ENCODE data around the gene MAGI2. TPM values are rescaled to one million over a fixed set of nuclear protein-coding genes. Genes with fewer than 3 reads are reported as not detected.

Gene MAGI2
- polyA plus RNA-seq, 1 donor, result 4.2 TPM

DNA sequence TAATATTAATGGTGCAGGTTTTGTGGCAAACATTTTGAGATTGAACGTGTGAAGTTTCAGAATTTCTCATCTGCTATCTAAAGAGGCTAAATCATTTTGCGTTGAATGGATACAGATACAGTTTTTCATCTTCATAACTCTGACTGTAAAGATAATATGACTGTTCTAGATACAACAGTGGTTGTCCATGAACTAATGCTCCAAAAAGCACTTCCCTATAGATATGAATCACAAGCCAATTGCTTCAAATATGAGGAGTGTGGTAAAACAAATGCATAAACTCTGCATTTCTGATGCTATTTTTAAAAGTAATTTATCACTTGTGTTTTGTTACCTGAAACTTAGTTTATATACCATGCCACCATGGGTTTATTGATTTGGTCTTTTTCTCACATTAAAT is 750.1 kb downstream of the MAGI2 start:
- DNase-seq, result no peak

DNA sequence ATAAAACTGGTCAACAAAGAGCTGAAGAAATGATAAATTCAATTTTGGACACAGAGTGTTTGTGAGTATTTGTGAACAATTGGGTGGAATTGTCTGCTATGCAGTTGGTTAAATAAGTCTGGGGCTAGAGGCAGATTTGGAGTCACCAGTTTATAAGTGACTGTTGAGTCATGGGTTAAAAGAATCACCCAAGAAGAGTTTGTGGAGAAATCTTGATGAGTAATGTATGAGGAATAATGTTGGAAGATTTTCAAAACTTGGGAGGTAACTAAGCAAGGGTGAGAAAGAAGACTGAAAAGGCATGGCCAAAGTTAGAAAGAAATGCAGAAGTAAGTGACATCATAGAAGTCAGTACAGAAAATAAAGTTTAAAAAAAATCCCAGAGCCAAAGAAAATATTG is 750.7 kb downstream of the MAGI2 start:
- no peak for DNase-seq

DNA sequence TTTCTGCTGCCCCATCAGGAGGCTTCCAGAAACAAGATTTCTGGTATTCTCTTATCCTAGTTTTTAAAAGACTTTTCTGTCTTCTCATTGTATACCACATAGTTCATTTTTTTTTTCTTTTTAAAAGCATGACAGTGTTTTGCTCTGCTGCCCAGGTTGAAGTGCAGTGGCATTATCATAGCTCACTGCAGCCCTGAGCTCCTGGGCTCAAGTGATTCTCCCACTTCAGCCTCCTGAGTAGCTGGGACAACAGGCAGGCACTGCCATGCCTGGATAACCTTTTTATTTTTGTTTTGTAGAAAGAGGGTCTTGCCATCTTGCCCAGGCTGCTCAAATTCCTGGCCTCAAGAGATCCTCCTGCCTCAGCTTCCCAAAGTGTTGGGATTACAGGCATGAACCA is 757.6 kb downstream of the MAGI2 start:
- no peak for DNase-seq

DNA sequence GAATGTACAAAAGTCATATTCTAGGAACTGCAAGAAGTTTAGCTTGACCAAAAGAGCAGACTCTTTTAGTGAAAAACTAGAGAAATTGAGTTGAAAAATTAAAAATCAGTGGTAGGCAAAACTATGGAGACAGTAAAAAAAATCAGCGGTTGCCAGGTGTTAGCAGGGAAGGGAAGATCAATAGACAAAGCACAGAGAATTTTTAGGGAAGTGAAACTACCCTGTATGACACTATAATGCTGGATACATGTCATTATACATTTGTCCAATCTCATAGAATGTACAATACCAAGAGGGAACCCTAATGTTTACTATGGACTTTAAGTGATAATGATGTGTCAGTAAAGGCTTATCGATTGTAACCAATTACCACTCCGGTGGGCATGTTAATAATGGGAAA is 761.9 kb downstream of the MAGI2 start:
- DNase-seq, result no peak

DNA sequence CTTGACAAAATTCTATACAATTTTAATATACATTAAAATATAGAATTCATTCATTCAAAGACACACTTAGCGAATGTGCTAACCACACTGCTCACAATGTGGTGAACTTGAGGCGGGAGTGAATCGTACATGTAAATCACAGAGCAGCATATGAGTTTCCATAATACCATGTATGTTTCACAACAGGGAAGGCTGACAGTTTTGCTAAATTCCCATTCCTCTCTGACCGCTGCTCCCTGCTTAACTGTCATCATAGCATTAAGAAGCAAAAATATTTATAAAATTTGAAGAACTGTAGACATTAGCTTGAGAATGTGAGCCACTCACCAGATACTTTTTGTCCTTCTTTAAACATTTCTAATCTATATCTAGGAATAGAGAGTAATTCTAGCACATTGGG is 763.3 kb downstream of the MAGI2 start:
- no peak for DNase-seq

DNA sequence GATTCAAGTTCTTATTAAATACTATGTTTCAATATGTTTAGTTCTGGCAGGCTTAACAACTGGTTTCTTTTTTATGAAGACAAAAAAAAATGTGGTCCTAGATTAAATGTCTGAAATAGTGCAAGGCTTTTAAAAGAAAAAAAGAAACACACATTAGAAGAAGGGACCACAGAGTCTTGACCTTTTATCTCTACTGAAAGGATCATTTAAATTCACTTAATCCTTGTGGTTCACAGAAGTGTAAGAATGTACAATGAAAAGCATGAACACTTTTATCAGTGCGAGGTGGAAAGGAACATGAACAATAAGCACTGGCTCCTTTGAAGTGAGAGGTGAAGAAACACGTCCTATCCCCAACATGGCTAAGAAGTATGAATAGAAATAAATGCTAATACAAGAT is 765.1 kb downstream of the MAGI2 start:
- no peak for DNase-seq

DNA sequence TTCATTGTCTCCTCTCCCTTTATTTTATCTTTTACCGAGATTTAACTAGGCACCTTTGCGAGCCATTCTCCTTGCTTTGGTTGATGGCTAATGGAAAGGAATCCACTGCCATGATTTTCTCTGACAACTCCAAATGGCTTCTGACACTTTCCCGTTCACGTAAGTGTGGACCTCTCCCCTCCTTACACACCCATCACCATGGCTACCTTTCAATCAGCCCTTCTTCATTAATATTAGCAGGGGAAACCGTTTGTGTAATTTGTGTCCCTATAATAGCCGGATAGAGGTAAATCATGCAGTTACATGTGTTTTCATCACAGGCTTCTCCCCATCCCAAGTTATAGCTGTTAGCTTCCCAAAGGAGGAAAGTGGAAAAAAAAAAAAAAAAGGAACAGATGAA is 767.3 kb downstream of the MAGI2 start:
- DNase-seq, result no peak

DNA sequence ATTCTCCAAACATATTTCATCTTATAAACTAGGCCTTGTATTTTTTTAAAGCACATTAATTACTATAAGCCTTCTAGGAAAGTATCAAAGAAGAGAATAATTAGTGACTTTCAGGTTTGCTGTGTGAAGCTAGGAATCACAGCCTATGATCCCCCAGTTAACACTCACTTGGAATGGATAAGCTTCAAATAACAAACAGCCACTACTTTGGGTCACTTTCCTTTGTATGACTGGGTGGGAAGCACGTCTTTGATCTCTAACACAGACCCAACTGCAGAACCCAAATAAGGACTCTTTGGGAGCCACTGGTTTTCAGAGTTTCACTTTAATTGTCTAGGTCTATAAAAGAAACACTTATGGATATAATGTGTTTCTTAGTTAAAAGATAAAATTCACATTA is 769.3 kb downstream of the MAGI2 start:
- DNase-seq, result no peak

DNA sequence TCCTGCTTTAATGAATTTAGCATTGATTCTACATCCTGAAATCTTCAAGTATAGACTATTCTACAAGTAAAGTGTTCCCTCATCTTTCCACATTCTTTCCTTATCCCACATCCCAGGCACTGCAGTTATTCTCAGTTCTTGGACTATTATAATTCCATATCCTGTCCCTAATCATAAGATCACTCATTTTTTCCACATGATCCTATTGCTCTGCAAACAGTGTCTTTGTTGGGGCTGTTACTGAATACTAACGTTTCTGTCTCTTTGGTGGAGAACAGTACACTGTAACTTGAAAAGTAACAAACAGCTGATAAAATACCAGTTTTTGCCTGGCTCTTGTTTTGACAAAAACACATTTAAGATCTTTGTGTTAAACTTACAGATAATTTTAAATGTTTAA is 769.9 kb downstream of the MAGI2 start:
- no peak for DNase-seq

DNA sequence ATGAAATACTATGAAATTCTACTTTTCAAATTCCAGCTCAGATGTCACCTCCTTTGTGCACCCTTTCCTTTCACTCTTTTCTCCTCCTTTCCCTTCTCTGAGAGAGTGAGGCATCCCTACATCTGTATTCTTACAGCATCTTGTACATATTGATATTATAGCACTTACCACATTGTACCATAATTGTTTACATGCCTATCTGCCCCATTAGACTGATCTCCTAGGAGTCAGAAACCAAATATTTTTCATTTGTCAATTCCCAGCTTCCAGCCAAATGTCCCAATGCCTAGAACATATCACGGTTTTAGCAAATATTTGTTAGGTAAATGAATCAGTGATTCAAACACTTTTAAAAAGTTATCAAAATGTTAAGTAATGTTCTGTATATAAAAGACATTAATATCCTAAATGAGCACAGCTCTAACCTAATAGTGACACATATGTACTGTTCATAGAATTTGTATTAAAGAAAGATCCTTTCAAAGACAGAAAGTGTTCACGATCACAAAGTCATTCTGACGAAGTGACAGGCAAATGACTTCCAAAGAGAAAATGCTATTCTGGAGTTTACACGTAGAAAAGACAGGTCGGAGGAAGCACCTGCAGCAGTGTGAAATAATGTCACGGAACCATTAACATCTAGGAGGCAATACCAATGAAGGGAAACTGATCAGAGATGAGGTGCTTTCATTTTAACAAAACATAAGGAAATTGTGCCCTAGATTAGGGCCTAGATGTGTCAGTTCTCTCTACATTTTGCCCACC is 774.2 kb downstream of the MAGI2 start:
- no peak for DNase-seq

DNA sequence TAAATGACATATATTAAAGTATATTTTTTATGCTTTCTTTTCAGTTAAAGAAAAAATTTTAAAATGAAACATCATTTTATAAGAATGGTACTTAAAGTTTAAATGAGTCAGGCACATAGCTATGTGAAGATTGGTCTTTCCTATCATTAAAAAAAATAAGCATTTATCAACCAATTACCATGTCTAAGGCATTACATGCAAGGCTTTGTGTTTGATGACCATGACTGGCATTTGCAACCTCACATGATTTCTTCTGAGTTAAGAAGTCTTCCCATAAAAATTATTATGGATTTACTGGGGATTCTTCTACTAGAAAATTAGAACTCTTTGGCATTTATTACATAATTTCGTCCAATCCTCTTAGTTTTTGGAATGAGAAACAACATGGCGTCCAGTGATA is 776.1 kb downstream of the MAGI2 start:
- DNase-seq, result no peak

DNA sequence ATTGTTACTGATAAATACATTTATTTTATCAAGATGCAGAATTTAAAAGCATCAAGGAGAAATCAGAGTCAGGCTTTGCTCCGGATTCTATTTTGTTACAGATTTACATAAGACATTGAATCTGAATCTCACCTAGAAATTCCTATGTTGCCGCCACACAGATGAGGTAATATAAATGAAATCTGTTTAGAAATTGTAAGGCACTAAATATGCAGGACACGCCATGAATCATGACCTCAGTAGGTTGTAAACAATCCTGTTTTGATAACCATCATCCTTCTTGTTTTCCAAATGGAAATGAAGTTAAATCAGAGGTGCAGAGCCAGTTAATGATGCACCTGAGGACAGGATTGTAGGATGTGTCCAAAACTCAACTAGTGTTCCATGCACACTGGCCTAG is 778.0 kb downstream of the MAGI2 start:
- DNase-seq, result no peak

DNA sequence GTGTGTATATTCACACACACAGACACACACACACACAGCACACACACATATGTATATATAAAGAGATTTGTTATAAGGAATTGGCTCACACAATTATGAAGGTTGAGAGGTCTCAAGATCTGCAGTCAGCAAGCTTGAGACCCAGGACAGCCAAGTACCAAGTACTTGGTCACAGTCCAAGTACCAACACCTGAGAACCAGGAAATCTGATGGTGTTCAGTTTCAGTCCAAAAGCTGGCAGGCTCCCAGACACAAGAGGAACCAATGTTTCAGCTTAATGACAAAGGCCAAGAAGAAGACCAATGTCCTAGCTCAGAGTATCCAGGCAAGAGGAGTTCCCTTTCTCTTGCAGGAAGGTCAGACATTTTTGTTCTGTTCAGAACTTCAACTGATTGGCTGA is 780.2 kb downstream of the MAGI2 start:
- DNase-seq, result no peak

DNA sequence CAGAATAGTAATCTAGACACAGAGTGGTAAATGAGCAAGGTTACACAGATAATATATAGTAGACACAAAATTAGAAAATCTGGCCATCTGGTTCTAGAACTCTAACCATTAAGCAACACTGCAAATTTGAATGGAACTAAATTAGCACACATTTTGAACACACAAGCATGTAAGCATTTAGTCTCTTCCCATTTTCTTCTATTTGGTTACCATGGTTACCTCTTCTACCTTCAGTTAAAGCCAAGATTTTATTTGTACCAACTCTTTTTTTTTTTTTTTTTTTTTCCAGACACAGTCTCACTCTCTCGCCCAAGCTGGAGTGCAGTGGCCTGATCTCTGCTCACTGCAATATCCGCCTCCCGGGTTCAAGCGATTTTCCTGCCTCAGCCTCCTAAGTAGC is 790.5 kb downstream of the MAGI2 start:
- DNase-seq, result no peak

DNA sequence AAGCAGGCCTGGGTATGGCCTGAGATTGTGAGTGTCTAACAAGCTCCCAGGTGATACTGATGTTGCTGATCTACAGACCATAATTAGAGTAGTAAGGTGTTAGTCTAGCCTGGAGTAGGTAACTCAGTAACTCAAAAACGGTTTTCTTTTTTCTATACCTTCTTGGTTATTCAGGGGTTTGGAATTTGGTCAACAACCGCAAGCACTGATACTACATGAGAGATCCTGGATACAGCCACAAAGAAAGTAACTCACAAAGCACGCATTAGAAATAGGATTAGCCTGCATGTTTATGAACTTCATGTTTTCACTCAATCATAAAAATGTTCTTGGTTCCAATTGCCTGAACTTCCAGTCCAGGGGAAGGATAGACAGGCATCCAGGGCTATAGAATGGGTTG is 803.5 kb downstream of the MAGI2 start:
- no peak for DNase-seq

DNA sequence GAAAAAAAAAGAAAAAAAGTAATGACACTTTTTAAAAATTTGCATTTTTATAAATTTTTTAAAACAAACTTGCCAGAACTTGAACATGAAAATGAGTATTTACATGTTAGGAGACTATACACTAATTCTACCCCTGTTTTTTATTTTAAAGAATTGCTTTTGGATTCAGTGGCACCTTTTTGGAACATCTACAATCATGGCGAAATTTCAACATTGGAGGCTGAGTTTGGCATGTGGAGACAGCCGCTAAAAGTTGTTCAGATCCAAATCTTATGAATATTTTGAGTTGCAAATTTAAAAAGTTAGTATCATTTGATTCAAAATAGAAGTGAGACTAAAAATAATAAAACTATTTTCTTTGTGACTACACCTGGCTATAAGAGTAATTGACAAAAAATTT is 804.2 kb downstream of the MAGI2 start:
- no peak for DNase-seq

DNA sequence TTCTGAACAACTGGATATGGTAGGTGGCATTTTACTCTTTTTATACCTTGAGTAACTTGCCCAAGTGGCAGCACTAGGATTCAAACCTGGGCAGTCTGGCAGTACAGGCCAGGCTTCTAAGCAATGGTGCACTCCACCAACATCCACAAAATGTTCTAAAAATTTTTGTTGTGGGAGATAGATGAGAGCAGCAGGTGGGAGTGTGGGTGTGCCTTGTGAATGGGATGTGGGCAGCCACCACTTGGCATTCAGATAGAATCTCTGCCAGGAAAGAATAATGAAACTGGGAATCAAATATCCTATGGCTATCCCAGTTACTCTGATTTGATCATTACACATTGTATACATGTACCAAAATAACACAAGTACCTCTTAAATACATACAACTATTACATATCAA is 810.7 kb downstream of the MAGI2 start:
- no peak for DNase-seq

DNA sequence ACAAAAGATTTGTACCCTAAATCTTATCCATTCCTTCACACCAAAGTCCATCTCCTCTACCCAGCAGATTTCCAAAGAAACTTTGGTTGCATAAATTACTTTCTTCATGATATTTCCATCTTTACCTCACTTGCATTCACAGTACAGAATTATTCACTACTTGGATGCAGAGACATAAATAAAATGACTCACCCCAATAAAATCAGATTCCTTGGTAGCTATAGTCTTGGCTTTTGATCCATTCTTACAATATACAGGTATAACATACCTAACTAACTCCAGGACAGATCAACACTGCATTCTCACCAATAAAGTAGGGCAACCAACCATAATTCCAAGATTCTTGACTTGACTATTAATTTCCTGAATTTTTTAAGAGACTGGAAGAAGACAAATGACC is 815.1 kb downstream of the MAGI2 start:
- no peak for DNase-seq

DNA sequence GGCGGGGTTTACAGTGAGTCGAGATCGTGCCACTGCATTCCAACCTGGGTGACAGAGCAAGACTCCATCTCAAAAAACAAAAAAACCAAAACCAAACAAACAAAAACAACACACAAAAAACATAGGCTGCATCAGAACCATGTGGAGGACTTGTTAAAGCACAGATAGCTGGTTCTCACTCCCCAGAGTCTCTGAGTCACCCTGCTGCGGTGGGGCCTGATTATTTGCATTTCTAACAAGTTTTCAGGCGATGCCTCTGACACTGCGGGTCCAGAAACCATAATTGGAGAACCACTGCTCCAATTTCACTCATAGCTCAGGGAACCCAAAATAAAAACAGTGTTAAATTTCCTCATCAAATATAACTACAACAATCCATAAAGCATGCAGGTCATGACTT is 816.7 kb downstream of the MAGI2 start:
- no peak for DNase-seq

DNA sequence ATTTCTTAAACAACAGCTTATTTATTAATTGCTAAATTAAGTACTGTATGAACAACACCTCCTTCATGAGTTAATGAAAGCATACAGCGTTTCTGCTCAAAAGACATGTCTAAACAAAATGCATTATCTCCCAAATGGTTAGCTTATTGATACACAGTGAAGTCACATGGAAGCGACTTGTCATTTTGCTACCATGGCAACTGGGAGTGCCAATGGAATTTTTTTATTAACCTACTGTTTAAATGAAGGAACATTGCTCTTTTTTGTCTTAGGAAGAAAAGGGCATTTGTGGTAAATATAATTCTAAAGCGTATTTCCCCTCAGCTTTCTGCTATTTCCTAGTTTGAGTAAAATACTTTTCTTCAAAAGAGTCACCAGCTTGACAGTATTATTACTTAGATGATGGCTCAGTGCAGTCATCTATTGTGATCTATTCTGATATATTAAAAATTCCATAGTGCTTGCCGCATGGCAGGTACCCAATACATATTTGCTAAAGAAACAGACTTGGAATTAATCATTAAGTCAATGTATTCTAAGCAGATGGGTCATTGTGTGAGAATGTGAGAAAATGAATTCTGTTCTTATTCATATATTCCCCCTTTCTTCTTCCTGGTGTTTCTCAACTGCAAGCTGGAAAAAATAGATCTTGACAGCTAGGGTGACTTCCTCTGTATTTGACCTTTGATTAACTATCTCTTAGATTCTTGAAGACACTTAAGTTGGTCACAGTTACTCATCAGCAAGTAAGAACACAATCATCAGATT is 818.3 kb downstream of the MAGI2 start:
- DNase-seq, result no peak

DNA sequence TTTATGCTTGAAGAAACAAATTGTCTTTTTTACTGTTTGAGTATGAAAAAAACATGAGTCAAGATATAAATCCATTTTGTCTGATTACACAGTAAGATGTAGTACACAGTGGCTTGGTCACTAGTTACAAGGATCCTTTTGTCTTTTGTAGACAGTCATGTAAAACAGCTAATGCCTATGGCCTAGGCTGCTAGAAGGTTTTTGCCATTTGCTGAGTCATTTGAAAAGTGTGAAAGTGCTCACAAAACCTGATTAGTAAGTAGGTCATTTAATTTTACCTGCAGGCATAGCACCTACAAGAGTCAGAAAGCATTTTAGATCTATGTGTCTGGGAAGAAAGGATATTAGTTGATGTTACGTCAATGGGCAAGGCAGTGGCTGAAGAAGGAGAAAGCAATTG is 819.4 kb downstream of the MAGI2 start:
- no peak for DNase-seq

DNA sequence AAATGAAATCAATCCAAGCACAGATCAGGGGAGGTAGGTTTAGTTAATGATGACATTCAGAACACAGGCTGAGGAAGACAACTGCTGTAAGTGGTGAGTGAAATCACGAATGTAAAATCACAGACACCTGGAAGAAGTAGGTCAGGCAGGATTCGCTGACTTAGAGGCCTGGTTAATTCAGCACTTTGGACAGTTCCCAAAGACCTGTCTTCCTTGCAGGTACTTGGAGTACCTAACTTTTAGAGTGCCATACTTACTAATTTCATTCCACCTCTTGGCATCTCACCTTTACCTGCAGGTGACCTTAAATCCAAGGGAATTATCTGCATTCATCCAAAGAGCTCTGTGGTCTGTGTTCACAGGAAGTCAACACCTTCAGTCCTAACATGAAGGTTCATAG is 832.5 kb downstream of the MAGI2 start:
- no peak for DNase-seq

DNA sequence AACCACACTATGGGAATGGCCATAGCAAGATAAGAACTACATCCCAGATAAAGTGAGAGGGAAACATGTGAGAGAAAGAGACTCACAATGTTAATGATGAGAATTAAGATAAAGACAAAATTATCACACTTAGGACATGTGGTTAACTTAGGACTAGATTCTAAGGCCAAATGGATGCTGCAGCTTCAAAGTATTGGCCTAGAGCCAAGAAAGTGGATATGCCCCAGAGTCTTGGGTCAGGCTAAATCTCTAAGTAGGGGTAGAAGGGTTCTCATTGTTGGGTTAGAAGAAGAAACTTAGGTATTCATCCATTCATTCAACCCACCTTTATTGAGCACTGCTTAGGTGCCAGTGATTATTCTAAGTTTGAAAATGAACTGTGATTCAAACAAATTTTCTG is 836.9 kb downstream of the MAGI2 start:
- no peak for DNase-seq

DNA sequence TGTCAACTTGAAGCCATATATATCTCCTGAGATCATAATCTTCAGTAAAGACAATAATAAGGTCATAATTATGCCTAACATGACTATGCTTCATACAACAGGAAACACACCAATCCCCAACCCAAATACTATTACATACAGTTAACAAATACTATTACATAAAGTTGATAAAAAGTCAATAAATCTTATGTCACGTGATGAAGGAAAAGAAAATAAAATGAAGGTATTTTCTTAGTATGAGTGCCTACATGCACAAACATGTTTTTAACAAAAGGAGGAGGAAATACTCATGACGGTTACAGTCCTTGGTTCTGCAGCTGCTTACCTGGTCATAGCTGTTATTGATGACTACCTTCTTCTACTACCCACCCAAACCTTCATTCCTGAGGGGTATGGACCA is 844.2 kb downstream of the MAGI2 start:
- no peak for DNase-seq

DNA sequence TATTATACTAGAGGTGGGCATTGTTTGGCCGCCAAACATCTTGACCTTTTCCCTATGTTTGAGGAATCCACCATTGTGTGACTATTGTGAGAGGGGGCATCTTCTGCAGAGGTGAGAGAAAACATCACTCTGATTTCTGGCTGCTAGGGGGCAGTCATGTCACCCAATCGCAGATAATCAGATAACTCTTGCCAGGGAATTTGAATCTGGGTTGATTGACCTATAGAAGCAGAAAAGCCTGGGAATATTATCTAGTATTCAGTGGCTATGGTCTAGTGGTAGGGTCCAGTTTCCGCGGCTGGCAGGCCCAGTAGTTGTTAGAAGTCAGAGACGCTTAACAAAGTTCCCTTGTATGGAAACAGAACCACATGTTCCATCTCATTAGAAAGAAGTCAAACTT is 846.4 kb downstream of the MAGI2 start:
- DNase-seq, result no peak

Data from hindlimb muscle (tissue), 1 donor.